GM12892 (cell line): ENCODE measurements around the gene SRGN.
"Not testable (repeated sequence)": the region's sequence is repeated elsewhere in the genome, so short reads cannot be mapped to it uniquely, and the experiment has no call there.

ENCODE experiments used
- DNase-seq: peaks from one replicate; pipeline ENCODE4 v3.0.0; 2011; ENCODE audit not compliant: insufficient read length
- FAIRE-seq: peaks from 2 replicates; lab custom pipeline; 2011; peaks lifted over from hg19 to GRCh38; lab: Jason Lieb, UNC
- POLR2A ChIP-seq: IDR thresholded peaks from 2 replicates; pipeline ENCODE4 v1.6.1; 2011; ENCODE audit warnings: low read depth, low read length, control low read depth
- POLR2AphosphoS5 ChIP-seq: IDR thresholded peaks from 2 replicates; pipeline ENCODE4 v1.6.1; 2011; ENCODE audit warnings: low read depth, low read length, control low read depth
- TAF1 ChIP-seq: IDR thresholded peaks from 2 replicates; pipeline ENCODE4 v1.6.1; 2011; ENCODE audit warnings: low read depth, mild to moderate bottlenecking, control low read depth, low read length, borderline replicate concordance

SRGN gene

GRCh38 chr10:69123747-69124562 lies 36.1 kb downstream of the SRGN start, which contains the start of gene VPS26A:
Gene VPS26A (plus strand): TSS chr10:69124178. CDS start chr10:69124278, 100 bp downstream.
- DNase-seq (peak; percentile 90), FAIRE-seq (peak; percentile 100)
- TF ChIP-seq POLR2AphosphoS5 (peak; percentile 65; the same call in 1 of the 2 replicates), POLR2A (peak; percentile 79), TAF1 (no peak; the same call in 1 of the 2 replicates)

GRCh38 chr10:69124563-69125268 lies 36.8 kb downstream of the SRGN start:
- DNase-seq (peak; percentile 18), FAIRE-seq (peak; percentile 30)
- TF ChIP-seq POLR2A (no peak), POLR2AphosphoS5 (no peak), TAF1 (no peak)

DNA sequence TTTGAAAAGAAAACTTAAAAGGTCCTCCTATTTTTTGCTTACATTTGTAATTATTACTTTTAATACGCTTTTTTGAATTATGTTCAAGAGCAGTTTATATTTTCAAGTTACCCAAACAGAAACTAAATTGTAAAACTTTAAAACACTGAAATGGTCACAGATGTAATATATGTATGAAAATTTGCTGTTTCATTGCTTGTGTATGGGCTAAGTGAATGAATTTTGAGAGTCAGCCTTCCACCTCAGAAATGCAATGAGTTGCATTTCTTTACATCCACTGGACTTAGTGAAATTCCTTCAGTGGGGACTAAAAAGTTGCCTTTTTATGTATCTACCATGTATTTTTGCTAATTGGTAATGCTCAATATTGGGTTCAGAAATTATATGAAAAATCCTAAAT lies 37.7 kb downstream of the SRGN start:
- FAIRE-seq (no peak), DNase-seq (no peak)
- TF ChIP-seq POLR2AphosphoS5 (no peak), TAF1 (no peak), POLR2A (no peak)

GRCh38 chr10:69130251-69130650 lies 42.3 kb downstream of the SRGN start:
- FAIRE-seq (no peak), DNase-seq (no peak)
- TF ChIP-seq POLR2AphosphoS5, result no peak
- no peak for TF ChIP-seq POLR2A
- TF ChIP-seq TAF1, result no peak

DNA sequence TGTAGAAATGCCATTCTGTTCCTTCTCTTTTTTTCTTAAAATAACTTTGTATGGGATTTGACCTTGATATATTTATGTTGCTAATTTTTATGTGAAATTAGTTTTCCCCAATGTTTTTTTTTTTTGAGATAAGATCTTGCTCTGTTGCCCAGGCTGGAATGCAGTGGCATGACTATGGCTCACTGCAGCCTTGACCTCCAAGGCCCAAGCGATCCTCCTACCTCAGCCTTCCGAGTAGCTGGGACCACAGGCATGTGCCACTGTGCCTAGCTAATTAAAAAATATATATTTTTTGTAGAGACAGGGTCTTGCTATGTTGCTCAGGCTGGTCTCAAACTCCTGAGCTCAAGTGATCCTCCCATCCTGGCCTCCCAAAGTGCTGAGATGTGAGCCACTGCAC lies 52.1 kb downstream of the SRGN start:
- DNase-seq (no peak), FAIRE-seq (no peak)
- no peak for TF ChIP-seq TAF1
- TF ChIP-seq POLR2A, result no peak

GRCh38 chr10:69141304-69141703 lies 53.4 kb downstream of the SRGN start:
- no peak for TF ChIP-seq POLR2A
- no peak for TF ChIP-seq POLR2AphosphoS5
- no peak for TF ChIP-seq TAF1
- DNase-seq, result no peak
- no peak for FAIRE-seq

DNA sequence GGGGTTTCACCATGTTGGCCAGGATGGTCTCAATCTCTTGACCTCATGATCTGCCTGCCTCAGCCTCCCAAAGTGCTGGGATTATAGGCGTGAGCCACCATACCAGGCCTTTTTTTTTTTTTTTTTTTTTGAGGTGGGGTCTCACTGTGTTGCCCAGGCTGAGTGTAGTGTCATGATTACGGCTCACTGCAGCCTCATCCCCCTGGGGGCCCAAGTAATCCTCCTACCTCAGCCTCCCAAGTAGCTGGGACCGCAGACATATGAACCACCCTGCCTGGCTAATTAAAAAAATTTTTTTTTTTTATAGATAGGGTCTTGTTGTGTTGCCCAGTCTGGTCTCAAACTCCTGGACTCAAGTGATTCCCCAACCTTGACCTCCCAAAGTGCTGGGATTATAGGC lies 54.2 kb downstream of the SRGN start:
- FAIRE-seq, DNase-seq: not testable (repeated sequence)

GRCh38 chr10:69142983-69143382 lies 55.1 kb downstream of the SRGN start:
- TF ChIP-seq TAF1 (no peak), POLR2AphosphoS5 (no peak), POLR2A (no peak)
- no peak for DNase-seq
- no peak for FAIRE-seq

DNA sequence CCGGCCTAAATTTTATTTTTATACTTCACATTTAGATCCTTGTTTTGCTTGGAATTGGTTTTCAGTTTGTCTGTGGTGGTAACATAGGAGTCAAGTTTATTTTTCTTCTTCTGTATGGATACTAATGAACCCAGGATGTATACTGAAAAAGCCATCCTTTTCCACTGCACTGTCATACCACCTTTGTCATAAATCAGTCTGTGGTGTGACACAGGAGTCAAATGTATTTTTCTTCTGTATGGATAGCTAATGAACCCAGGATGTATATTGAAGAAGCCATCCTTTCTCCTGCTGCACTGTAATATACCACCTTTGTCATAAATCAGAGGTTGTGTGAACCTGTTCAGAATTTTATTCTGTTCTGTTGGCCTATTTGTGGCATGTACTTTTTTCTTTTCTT lies 57.4 kb downstream of the SRGN start:
- DNase-seq (no peak), FAIRE-seq (no peak)
- TF ChIP-seq POLR2A, result no peak
- no peak for TF ChIP-seq TAF1
- no peak for TF ChIP-seq POLR2AphosphoS5

- no peak for DNase-seq
- TF ChIP-seq POLR2AphosphoS5, result no peak
- no peak for TF ChIP-seq TAF1
- TF ChIP-seq POLR2A, result no peak
- FAIRE-seq, result no peak
Observed at GRCh38 chr10:69145864-69146263, 58.0 kb downstream of the SRGN start.

- FAIRE-seq (peak; percentile 24), DNase-seq (no peak)
- no peak for TF ChIP-seq TAF1
- no peak for TF ChIP-seq POLR2AphosphoS5
- TF ChIP-seq POLR2A, result no peak
Observed at GRCh38 chr10:69146759-69147158, 58.9 kb downstream of the SRGN start.

DNA sequence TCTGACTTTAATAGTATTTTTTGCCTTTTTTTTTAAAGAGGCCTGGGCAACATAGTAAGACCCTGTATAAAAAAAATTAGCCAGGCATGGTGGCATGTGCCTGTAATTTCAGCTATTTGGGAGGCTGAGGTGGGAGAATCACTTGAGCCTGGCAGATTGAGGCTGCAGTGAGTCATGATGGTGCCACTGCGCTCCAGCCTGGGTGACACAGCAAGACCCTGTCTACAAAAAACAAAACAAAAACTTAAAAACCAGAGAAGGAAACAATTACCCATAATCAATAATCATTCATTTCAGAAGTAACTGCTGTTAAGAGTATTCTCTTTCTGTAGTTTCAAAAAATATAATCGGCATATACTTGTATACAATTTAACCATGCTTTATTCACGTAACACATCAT lies 64.1 kb downstream of the SRGN start:
- FAIRE-seq (no peak), DNase-seq (no peak)
- TF ChIP-seq POLR2A (no peak), TAF1 (no peak), POLR2AphosphoS5 (no peak)

GRCh38 chr10:69153227-69153626 lies 65.3 kb downstream of the SRGN start:
- TF ChIP-seq POLR2AphosphoS5, result no peak
- TF ChIP-seq TAF1, result no peak
- TF ChIP-seq POLR2A, result no peak
- DNase-seq (no peak), FAIRE-seq (no peak)
